Neural cell (in vitro differentiated cells): ENCODE data around the gene SLC25A22. TPM values are rescaled to one million over a fixed set of nuclear protein-coding genes. Genes with fewer than 3 reads are reported as not detected.

Source experiments
- H2AFZ ChIP-seq: fragments of 200-600, 300-800 bp; sonication (generic), shearing (Covaris generic); 2 replicates; pipeline ENCODE4 v1.6.0; 2014; ENCODE audit warnings: low read depth, mild to moderate bottlenecking, antibody characterized with exemption, low read length, moderate library complexity
- H3F3A ChIP-seq: fragments of 200-600 bp; shearing (Covaris generic); 2 replicates; pipeline ENCODE4 v1.6.1; 2016; ENCODE audit warnings: mild to moderate bottlenecking, moderate library complexity, mixed read lengths, antibody characterized with exemption, low read length; ENCODE audit not compliant: insufficient read depth, poor library complexity, severe bottlenecking
- H3K27ac ChIP-seq: fragments of 200-600, 300-800 bp; sonication (generic), shearing (Covaris generic); 2 replicates; pipeline ENCODE4 v1.5.1; 2014; ENCODE audit warnings: mild to moderate bottlenecking, low read length, moderate library complexity
- H3K27me3 ChIP-seq: fragments of 300-800, 200-600 bp; sonication (generic), shearing (Covaris generic); 2 replicates; pipeline ENCODE4 v1.6.0; 2014; ENCODE audit warnings: mild to moderate bottlenecking, low read depth, low read length, moderate library complexity; ENCODE audit not compliant: insufficient read depth
- H3K36me3 ChIP-seq: fragments of 300-800, 200-600 bp; sonication (generic), shearing (Covaris generic); 2 replicates; pipeline ENCODE4 v1.5.1; 2014; ENCODE audit warnings: mild to moderate bottlenecking, antibody characterized with exemption, low read length, moderate library complexity; ENCODE audit not compliant: insufficient read depth
- H3K4me2 ChIP-seq: fragments of 300-800, 200-600 bp; sonication (generic), shearing (Covaris generic); 2 replicates; pipeline ENCODE4 v1.6.0; 2014; ENCODE audit warnings: mild to moderate bottlenecking, low read length
- H3K4me3 ChIP-seq: fragments of 300-800, 200-600 bp; sonication (generic), shearing (Covaris generic); 2 replicates; pipeline ENCODE4 v1.5.1; 2014; ENCODE audit warnings: mild to moderate bottlenecking, low read length, moderate library complexity
- H3K79me2 ChIP-seq: fragments of 200-600 bp; shearing (Covaris generic); replicated peaks from 2 replicates; pipeline ENCODE4 v1.6.0; 2014; ENCODE audit warnings: mild to moderate bottlenecking, low read length, moderate library complexity; ENCODE audit not compliant: insufficient read depth
- H3K9ac ChIP-seq: fragments of 300-800, 200-600 bp; sonication (generic), shearing (Covaris generic); 2 replicates; pipeline ENCODE4 v1.6.1; 2016; ENCODE audit warnings: mild to moderate bottlenecking, low read length, mixed read lengths
- H3K9me2 ChIP-seq: fragments of 200-600 bp; shearing (Covaris generic); 2 replicates; pipeline ENCODE4 v1.6.1; 2016; ENCODE audit warnings: mild to moderate bottlenecking, low read length, mixed read lengths; ENCODE audit not compliant: insufficient read depth
- H3K9me3 ChIP-seq: fragments of 200-600, 300-800 bp; sonication (generic), shearing (Covaris generic); 2 replicates; pipeline ENCODE4 v1.6.1; 2016; ENCODE audit warnings: mild to moderate bottlenecking, mixed run types, low read length, moderate library complexity, mixed read lengths
- H4K20me1 ChIP-seq: fragments of 200-600 bp; shearing (Covaris generic); 2 replicates; pipeline ENCODE4 v1.6.1; 2016; ENCODE audit warnings: mild to moderate bottlenecking, mixed run types; ENCODE audit not compliant: insufficient read depth
- EP300 ChIP-seq: fragments of 450-650 bp; conservative IDR thresholded peaks from 2 replicates; pipeline ENCODE4 v1.6.1; 2014; ENCODE audit warnings: antibody characterized with exemption, mild to moderate bottlenecking, moderate library complexity; ENCODE audit not compliant: poor library complexity, severe bottlenecking
- EZH2 ChIP-seq: fragments of 200-600, 300-800 bp; shearing (Covaris generic), sonication (generic); IDR thresholded peaks from 2 replicates; pipeline ENCODE4 v1.6.1; 2014; ENCODE audit warnings: antibody characterized with exemption, low read length, borderline replicate concordance, mild to moderate bottlenecking; ENCODE audit not compliant: insufficient read depth, poor library complexity, severe bottlenecking
- MXI1 ChIP-seq: fragments of 450-650 bp; conservative IDR thresholded peaks from 2 replicates; pipeline ENCODE4 v1.6.1; 2014; ENCODE audit warnings: antibody characterized with exemption, mild to moderate bottlenecking; ENCODE audit not compliant: poor library complexity, severe bottlenecking
- POLR2AphosphoS5 ChIP-seq: IDR thresholded peaks from 2 replicates; pipeline ENCODE4 v1.6.1; 2012
- RAD21 ChIP-seq: fragments of 450-650 bp; conservative IDR thresholded peaks from 2 replicates; pipeline ENCODE4 v1.6.1; 2014; ENCODE audit warnings: antibody characterized with exemption, mild to moderate bottlenecking, moderate library complexity
- SMC3 ChIP-seq: fragments of 450-650 bp; conservative IDR thresholded peaks from 2 replicates; pipeline ENCODE4 v1.6.1; 2014; ENCODE audit warnings: antibody characterized with exemption, mild to moderate bottlenecking, moderate library complexity; ENCODE audit not compliant: poor library complexity
- TAF1 ChIP-seq: IDR thresholded peaks from 2 replicates; pipeline ENCODE4 v1.6.1; 2012; ENCODE audit warnings: low read depth
- polyA plus RNA-seq: library from polyadenylated mRNA; depleted of rRNA; stranded (reverse); fragments of >200 nt; gene quantifications from 2 replicates; pipeline ENCODE4 v1.2.3, GENCODE V29; 2014
- TF ChIP-seq, protein P1 (sequence below): IDR thresholded peaks from 2 replicates; pipeline ENCODE4 v1.6.1; 2012; ENCODE audit warnings: borderline replicate concordance

SLC25A22 gene
- polyA plus RNA-seq, 1 donor from 2014 or later: 40.9 TPM

- peaks cover 6% of the 10 kb centered on the region for H3K79me2 ChIP-seq
- H3F3A ChIP-seq: no peaks in the 10 kb centered on the region
- no peaks in the 10 kb centered on the region for H3K27me3 ChIP-seq
- H2AFZ ChIP-seq: no peak overlapping the region
- no peak overlapping the region for H3K9ac ChIP-seq
- no peaks in the 10 kb centered on the region for H3K36me3 ChIP-seq
- no peaks in the 10 kb centered on the region for H3K9me3 ChIP-seq
- no peak for TF ChIP-seq POLR2AphosphoS5
- TF ChIP-seq, protein P1, sequence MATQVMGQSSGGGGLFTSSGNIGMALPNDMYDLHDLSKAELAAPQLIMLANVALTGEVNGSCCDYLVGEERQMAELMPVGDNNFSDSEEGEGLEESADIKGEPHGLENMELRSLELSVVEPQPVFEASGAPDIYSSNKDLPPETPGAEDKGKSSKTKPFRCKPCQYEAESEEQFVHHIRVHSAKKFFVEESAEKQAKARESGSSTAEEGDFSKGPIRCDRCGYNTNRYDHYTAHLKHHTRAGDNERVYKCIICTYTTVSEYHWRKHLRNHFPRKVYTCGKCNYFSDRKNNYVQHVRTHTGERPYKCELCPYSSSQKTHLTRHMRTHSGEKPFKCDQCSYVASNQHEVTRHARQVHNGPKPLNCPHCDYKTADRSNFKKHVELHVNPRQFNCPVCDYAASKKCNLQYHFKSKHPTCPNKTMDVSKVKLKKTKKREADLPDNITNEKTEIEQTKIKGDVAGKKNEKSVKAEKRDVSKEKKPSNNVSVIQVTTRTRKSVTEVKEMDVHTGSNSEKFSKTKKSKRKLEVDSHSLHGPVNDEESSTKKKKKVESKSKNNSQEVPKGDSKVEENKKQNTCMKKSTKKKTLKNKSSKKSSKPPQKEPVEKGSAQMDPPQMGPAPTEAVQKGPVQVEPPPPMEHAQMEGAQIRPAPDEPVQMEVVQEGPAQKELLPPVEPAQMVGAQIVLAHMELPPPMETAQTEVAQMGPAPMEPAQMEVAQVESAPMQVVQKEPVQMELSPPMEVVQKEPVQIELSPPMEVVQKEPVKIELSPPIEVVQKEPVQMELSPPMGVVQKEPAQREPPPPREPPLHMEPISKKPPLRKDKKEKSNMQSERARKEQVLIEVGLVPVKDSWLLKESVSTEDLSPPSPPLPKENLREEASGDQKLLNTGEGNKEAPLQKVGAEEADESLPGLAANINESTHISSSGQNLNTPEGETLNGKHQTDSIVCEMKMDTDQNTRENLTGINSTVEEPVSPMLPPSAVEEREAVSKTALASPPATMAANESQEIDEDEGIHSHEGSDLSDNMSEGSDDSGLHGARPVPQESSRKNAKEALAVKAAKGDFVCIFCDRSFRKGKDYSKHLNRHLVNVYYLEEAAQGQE: no peak
- no peak for TF ChIP-seq MXI1
- TF ChIP-seq TAF1: no peak
- TF ChIP-seq RAD21: no peak
- TF ChIP-seq SMC3: no peak
- TF ChIP-seq EP300: no peak
- no peak for TF ChIP-seq EZH2
- H3K4me2 ChIP-seq: no peak overlapping the region
- no peaks in the 10 kb centered on the region for H4K20me1 ChIP-seq
- H3K27ac ChIP-seq: no peak overlapping the region
- no peaks in the 10 kb centered on the region for H3K9me2 ChIP-seq
- no peak overlapping the region for H3K4me3 ChIP-seq
Measured at GRCh38 chr11:787084-787675, 10.9 kb downstream of the SLC25A22 start.

DNA sequence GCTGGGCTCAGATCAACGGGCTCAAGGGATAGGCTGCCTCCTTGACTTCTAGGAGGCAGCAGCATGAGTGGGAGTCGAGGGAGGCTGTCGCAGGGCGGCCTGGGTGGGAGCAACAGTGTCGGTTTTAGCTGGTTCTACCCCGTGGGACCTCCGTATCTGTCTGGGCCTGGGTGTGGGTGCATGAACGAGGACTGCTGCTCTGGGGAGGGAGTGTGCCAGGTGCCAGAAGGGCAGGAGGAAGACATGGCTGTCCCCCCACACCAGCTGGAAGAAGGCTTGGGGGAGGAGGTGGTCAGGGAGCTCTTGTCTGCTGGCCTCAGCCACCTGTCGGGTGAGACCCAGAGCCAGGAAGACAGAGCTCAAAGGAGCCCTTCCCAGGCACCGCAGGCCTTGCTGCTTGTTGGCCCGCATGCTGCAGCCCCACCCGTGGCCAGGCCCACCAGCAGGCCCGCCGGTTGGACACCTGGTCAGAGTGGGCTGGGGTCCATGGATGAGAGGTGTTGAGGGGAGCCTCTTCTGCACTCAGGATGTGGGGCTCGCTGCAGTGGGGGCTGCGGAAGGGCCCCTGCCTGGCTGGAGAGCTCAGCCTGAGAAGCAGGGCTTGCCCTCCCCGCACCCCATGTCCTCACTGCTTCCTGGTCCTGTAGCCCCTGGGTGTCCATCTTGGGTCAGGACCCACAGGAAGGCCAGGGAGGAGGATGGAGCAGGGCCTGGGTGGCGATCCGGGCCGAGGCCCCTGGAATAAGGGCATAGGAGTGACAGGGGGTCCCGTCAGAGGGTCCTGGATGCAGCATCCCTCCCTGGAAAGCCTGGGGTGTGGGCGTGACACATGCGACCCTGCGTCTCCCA is 11.6 kb downstream of the SLC25A22 start:
- Histone ChIP-seq H3K9me3 (no peaks in the 10 kb centered on the region), H3K9ac (no peak overlapping the region), H2AFZ (no peak overlapping the region), H3K9me2 (no peaks in the 10 kb centered on the region), H3K4me3 (no peak overlapping the region), H3K27ac (no peak overlapping the region), H4K20me1 (no peaks in the 10 kb centered on the region), H3K4me2 (no peak overlapping the region), H3K36me3 (no peaks in the 10 kb centered on the region), H3K79me2 (peaks cover 6% of the 10 kb centered on the region), H3K27me3 (no peaks in the 10 kb centered on the region), H3F3A (no peaks in the 10 kb centered on the region)
- TF ChIP-seq, protein P1: no peak
- no peak for TF ChIP-seq POLR2AphosphoS5
